Left kidney (tissue), 2 donors: Measurements from ENCODE around the gene SETD5. TPM values are rescaled to one million over a fixed set of nuclear protein-coding genes. Genes with fewer than 3 reads are reported as not detected.
"Not testable (repeated sequence)": the region's sequence is repeated elsewhere in the genome, so short reads cannot be mapped to it uniquely, and the experiment has no call there.

Experiments used
- DNase-seq: peaks from one replicate; pipeline ENCODE4 v3.0.0-alpha.2; 2013
- polyA plus RNA-seq: library from polyadenylated mRNA; unstranded; fragments of 120-200 nt; gene quantifications from one replicate; pipeline ENCODE4 v1.2.1, GENCODE V29; 2013; ENCODE audit not compliant: insufficient read length

The SETD5 gene
- polyA plus RNA-seq, 1 donor: 179 TPM

DNA sequence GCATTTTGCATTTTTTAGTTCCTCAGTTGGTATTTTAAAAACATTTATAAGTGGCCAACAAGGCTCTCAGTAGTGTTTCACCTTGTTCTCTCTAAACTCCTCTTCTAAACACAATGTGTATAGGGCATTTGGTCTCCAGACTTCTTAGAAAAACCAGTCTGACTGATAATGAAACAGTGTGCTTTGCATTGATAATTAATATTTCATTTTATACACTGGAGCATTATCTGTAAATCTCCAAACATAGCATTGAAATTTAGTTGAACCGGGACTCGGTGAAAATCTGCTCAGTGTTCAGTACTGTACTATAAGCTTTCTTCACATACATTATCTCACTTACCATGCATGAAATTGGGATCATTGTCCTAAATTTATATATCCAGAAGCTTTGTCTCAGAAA is 53.6 kb downstream of the SETD5 start:
- DNase-seq: no peak

DNA sequence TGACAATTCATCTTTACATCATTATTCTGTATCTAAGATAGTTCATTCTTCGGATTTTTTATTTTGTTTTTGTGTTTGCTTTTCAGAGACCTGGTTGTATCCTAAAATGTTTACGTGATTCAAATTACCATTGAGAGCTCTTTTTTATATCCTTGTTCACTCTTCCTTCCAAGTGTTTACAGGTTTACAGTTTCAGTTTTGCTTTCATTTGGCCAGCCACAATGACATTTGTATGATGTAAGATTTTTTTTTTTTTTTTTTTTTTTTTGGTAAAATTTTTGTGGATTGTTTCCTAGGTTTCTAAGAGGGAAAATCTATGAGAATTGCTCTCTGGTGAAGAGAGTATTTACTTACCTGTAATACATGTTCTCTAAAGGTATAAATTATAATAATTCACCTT is 55.0 kb downstream of the SETD5 start:
- no peak for DNase-seq

DNA sequence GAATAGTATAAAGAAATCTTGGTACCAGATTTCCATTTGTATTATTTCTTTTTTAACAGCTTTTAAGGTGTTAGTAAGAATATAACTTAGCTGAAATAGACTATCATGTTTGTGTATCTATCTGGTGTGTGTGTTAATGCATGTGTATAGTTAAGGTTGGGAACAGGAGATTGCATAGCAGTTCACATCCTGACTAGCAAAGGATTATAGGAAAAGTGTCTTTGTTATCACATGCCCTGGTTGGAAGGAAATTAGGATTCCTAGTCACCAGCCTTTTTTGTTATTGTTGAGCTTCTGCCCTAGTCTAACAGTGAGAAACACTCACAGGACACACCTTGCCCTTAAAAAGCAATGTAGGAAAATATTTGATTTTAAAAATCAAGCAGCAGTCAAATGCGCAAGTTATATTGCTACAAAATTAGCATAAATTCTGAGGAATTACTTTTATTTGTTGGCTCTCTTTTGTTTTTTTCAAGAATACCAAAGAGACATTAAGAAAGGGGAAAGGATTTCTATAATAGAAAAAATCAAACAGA is 58.2 kb downstream of the SETD5 start:
- DNase-seq: no peak

DNA sequence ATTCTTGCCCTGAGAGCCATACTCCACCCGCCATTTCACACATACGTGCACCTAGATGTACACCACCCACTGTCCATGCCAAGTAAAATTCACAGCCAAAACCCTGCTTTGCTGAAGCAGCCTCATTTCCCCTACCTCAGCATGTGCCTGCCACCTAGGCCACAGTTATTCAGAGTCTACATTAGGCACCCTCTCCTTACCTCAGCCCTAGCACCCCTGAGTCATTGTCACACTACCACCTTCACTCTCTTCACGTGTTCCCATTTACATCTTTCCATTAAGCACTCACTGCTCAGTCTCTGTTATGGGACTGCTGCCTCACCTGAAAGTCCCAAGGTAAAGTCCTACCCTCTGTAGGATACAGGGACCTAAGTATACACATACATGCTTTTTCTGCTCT is 70.0 kb downstream of the SETD5 start:
- no peak for DNase-seq

DNA sequence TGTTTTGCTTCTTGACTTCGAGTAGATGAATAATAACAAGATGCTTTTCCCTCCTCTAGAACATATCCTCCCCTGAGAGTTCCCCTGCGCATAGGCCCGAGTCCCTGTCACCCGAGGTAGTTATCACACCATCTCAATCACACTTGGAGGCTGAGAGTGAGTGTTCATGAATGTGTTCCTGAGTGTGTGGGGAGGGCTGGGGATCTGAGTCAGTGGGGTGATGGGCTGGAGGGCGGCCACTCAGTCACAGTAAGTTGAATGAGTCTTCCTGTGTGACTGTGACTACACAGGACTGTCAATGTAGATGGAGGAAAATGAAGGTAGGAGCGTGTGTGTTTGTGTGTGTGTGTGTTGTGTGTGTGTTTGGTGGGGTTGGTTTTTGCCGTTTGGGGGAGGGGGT is 71.0 kb downstream of the SETD5 start:
- DNase-seq: no peak

DNA sequence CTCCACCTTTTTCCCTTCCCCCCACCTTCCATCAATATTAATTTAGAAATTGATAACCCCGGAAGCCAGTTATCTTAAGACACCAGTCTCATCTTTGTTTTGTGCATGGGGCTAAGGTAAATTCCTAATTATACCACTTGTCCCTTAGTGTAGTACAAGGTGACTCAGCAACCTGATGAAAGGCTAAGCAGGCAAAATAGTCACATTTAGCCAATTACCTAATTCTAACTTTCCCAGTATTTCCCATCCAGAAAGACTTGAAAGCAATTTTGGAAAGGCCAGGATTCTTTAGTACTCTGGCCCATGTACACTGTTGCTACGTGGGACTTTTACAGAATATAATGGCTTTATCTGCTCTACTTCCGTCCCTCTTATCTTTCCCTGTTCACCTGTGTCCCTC is 72.6 kb downstream of the SETD5 start:
- DNase-seq: no peak

DNA sequence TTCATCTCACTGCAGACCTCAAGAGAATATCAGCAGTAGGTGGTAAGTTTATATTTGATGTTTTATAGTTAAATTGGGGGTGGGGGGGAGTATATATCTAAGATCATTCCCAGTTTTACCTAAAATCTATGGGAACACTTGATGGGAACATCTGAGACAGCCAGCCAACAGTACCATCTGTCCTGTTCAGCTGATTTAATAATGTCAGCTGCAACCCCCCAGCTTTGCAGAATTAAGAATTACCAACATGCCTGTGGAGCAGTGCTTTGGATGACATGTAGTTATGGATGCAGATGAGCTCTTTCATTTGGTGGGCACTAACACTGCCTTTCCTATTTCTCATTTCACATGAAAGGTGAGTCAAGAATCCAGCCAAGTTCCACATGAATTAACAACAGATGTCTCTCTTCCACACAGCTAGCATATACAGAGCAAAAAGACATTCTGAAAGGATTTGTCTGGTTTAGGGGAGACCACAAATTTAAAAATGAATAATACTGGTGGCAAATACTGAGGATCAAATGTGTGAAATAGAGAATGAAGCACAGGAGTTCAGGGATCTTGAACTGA is 76.2 kb downstream of the SETD5 start:
- no peak for DNase-seq

DNA sequence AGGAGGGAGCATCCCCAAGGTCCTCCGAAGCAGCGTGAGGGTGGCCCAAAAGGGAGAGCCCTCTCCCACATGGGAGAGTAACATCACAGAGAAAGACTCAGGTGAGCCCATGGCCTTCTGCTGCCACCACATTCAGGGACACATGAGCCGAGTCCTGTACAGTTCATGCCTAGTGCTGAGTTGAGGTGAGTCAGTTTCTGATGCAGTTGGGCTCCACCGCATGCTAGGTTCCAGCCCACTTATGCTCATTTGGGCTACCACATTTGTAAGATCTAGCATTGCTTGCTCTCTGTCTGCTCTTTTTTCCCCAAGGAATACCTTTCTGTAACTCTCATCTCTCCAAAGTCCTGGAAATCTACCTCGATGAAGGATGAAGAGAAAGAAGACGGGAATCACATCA is 77.1 kb downstream of the SETD5 start:
- DNase-seq: no peak

DNA sequence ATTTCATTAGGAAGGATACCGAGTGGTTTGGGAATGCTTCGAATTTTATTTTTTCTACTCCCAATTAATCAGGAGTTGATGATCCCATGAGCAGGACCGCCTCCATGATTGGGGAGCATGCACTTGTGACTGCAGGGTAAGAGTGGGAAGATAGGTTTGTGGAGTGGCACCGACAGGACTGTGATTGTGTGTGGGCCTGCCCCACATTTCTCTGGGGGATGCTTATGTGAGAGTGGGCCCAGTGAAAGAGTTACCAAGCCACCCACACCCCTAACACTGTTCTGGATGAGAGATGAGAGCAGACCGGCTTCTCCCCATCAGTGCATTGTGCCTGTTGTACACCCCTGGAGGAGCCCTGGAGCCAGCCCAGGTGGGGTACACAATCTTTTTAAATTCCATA is 79.5 kb downstream of the SETD5 start:
- DNase-seq: peak; percentile 13

DNA sequence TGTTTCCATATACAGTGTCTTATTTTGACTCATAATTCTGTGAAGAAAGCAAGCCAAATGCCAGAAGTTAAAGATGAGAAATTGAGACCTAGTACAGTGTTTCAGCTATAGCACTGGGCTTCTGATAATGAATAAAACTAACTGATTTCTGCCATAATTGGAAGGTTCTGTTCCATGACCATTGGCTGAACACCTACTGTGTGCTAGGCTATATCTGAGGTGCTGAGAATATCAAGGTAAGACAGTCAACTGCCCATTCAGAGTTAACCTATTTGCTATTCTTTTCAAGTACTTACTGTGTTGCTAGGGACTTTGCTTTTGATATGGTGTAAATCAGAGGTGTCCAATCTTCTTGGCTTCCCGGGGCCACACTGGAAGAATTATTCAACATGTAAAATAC is 82.8 kb downstream of the SETD5 start:
- DNase-seq: no peak

DNA sequence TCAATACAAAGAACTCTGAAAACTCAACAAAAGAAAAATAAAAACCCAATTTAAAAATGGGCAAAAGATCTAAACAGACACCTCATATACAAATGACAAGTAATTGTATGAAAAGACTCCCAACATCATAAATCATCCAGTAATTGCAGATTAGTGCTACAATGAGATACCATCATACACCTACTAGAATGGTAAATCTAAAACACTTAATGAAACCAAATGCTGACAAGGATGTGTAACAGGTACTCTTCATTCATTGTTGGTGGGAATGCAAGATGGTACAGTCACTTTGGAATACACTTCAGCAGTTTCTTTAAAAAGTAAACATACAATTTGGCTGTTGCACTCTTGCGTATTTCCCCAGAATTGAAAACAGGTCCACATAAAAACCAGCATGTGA is 87.8 kb downstream of the SETD5 start:
- DNase-seq: no peak

DNA sequence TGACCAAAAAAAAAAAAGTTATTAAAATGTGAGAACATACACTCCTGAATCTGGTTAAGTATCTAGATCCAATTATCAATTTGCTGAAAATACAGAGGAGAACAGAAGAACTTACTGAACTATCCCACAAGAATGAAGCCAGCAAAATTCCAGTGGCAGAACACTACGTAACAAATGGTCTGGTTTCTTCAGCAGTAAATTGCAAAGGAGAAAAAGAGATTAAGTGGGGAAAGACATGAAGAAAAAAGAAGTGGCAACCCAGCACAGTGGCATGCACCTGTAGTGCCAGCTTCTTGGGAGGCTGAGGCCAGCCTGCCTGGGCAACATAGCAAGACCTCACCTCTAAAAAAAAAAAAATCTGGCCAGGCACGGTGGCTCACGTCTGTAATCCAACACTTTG is 94.1 kb downstream of the SETD5 start:
- DNase-seq: no peak

DNA sequence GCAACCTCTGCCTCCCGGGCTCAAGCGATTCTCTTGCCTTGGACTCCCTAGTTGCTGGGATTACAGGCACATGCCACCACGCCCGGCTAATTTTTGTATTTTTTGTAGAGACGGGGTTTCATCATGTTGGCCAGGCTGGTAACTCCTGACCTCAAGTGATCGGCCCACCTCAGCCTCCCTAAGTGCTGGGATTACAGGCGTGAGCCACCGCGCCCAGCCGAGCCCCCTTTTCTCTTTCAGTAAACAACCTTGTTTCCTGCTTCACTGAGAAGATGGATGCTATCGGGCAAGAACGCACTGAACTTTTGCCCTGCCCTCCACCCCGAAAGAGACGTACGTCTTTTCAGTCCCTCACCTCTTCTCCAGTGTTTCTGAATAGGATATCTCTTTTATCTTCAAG is 96.6 kb downstream of the SETD5 start:
- DNase-seq: not testable (repeated sequence)

DNA sequence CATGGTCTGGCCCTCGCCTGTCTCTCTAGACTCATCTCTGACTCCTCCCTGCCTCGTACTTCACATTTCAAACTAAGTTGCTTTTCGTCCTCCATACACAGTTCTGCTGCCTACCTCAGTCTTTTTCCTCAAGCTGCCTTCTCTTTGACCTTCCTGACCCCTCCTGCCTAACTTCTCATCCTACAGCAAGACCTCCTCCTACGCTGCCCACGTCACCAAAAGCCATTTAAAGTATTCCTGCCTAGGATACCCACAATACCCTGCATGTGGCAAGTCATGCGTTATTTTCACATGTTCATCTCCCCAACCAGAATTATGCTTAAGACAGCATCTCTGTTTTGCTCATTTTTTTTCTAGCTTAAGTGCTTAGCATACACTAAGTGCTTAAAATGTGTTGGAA is 99.5 kb downstream of the SETD5 start:
- no peak for DNase-seq

DNA sequence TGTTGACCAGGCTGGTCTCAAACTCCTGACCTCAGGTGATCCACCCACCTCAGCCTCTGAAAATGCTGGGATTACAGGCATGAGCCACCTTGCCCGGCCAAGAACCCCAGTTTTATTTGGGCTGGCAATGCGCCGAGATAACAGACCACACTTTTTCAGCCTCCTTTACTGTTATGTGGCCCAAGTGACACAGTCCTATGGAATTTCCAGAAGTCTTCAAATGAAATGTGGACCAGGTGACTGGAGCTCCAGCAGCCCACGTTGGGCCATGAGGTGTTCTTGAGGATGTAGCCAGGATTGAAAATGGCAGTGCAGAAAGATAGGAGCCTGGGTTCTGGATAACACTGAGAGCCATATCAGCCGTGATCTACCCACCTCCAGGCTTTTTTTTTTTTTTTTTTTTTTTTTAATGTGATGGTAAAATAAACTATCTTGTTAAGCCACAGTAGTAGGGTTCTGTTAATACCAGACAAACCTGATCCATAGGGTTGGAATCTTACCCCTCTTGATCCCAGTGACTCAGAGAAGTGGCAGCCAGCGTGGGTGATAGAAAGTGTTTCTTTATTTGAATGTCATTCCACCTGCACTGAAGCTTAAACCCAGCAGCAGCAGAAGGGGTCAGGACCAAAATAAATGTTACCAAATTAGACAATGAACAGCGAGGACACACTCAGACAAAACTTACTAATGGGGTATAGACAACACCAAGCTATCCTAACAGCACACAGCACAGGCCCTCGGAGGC is 100.6 kb downstream of the SETD5 start:
- DNase-seq: no peak

DNA sequence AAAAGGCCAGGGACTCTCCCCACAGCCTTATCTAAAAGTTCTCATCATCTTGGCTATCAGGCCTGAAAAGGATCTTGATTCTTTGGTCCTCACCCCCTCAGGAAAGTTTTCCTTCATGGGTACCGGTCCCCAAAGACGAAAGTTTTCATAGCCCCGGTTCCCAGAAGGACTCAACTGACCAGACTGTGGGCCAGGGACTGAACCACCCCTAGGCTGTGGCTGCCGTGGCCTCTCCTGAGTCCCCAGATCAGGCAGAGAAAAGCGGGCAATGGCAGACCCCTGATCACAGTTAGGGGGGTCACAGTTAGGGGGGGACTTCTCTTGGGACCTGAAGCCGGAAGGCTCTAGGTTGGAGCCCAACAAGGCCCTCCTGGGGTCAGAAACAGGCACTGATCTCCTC is 101.4 kb downstream of the SETD5 start:
- no peak for DNase-seq

DNA sequence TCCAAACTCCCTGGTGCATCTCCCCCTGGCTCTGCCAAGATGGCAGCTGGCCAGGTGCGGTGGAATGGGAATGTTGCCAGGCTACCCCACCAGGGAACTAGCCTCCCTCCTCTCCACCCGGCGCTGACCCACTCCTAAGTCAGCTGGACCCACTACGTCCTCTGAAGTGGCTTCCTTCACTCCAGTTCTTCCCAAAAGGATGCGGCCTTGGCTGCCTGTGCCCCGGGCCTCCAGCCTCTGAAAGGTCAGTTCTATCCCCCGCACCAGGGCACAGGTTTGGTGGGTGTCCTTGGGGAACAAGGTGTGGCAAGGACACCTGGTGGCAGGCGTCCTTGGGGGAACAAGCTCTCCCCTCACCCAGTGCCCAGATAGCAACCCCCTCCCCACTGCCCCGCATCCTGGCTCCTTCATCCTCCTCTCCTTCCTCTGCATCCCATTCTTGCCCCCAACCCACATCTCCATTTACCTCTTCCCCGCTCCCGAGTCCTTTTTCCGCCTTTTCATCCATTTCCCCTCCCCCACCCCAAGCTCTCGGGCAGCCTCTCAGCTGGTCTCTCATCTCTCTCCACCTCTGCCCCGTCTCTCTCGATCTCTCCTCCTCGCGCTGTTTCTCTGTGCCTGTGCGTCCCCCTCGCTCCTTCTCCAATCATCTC is 102.2 kb downstream of the SETD5 start:
- DNase-seq: no peak

DNA sequence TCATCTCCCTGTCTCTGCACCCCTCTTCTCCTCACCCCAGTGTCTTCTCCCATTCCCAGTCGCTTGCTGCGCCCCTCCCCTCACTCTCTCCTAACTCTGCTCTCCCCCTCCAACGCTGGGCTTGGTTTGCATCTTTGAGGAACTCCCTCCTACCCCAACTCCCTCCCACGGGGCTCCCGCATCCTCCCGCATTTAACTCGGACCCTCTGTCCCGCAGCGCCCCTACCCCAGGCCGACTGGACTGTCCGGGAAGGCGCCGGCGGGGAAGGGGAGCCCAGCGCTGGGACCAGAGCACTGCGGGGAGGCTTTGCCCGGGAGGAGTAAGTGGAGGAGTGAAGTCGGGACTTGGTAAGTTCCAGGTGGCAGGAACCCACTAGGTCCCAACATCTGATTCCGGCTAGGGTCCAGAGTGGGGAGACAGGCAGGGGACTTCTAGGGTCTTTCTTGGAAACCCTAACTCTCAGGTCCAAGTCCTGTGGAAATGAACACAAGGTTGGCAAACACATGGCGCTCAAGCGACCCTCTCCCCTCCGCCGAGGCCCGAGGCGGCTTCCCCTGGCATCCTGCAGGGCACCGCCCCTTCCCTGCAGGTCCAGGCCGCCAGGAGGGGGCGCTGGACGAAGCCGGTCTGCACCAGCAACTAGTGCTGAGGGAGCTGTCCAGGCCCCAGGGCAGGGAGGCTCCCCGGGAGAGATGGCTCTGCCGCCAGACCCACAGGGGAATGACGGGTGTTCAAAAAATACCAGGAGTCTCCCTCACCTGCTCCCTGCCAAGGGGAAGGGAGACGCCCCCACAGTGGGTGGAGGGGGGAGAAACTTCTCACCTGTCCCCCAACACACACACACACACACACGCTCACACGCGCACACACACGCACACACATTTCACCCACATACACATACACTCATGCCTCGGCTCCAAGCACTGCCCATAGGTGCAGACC is 103.0 kb downstream of the SETD5 start:
- DNase-seq: peak; percentile 49

DNA sequence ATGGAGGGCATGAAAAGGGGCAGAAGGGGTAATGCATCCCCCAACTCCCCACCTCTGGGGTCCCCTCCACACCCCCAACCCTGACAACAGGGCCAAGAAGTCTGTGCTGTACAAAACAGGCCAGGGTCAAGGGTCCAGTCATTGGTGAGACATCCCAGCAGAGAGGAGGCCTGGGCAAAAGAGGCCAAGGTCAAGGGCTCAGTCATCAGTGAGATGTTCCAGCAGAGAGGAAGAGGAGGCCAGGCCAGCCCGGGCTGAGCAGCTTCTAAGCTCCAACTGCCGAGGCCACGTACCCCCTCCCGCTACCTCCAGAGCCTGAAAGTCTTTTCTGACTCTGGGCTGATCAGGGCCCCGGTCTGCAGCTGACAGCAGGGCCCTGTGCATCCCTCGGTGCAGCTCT is 103.8 kb downstream of the SETD5 start:
- DNase-seq: no peak

DNA sequence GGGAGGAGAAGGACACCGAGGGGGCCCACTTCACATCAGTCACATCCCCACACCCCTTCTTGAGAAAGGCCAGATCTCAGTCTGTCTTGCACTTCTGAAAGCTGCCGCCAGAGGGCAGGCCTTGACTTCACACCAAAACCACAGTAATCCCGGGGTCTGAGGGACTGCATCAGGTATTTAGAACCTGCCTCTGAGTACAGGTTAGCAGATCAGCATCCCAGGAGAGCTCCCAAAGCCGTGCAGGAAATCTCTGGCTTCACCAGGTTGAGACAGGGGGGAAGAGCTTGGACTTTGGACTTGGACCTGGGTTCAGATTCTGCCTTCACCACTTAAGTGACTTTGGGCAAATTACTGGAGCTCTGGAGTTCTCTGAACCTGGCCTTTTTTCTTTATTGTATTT is 105.9 kb downstream of the SETD5 start:
- peak; percentile 71 for DNase-seq

DNA sequence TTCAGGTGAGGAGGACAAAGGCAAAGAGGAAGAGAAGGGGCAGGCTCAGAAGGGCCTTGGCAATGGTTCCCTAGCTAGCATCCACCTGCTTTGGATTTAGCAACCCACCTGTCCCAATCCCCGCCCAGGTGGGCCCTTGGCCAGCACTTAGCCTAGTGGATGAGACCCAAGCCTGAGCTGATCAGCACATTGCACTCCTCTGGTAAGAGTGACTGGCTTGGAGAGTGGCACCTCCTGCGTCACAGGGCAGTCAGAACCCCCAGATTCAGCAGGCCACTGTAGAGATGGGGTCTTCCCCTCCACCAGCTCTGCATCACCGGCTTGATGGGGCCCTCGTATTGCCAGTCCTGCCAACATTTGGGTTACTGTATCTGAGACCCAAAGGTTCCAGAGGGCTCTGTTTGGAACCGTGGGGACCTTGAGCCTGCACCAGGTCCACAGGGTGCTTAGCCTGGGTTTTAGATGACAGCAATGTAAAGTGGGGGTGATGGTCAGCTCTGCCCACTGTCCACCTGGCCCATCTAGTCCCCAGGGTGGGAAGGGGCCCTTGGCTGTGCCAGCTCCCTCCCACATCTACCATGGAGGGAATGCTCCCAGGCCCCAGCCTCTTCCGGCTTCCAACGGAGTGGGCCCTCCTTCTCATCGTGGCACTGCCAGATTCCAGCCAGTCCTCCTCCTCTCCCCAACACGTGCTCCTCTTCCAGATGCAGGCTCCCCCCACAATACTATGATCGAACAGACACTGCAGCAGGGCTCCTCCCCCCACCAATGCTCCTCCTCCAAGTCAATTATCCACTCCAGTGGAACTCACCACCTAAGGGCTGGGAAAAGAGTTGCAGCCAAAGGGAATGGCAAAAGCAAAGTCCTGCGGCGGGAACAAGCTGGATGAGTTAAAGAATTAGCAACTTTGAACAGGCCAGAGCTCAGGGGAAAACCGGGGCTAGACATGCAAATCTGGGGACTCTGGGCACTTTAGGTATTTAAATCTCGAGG is 110.5 kb downstream of the SETD5 start:
- DNase-seq: no peak
